Raji (cell line): ENCODE data around the gene CFAP73.

ENCODE experiments used
- POLR2A ChIP-seq: IDR thresholded peaks from 2 replicates; pipeline ENCODE4 v1.6.1; 2011; ENCODE audit warnings: low read depth, low read length, control low read depth; ENCODE audit not compliant: insufficient read depth

CFAP73 gene

DNA sequence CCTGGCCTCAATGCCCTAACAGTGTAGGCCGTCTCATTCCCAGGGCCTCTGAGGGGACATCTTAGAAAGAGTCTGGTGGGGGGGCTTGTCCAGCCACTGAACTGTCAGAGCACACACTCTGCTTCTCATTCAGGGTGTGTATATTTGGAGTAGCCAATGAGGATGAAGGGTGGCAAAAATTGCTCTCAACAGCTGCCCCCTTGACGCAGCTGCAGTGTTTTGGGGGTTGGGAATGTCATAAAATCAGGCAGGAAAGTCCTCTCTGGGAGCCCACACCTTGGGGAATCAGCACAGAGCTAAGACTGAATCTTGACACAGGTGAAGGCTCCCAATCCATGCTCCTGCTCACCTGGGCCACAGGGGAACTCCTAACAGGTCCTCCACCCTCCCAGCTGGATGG is 15.5 kb upstream of the CFAP73 start:
- TF ChIP-seq POLR2A: no peak

DNA sequence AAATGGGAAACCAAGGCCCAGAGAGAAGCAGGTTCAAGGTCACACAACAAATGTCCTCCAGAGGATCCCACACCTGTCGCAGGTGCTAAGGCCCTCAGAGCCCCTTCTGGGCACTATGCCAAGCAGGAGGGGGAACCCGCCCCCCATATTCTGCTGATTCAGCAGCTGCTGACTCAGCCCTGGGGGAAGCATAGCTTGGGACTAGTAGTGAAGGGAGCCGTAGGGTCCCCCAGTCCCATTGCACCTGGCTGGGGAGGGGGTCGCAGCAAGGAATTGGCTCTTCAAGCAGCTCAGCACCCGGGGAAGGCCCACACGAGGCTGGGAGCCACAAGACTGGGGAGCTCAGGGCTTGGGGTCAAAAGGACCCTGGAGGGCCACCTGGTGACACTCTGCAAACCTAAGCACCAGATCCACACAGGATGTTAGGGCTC is 15.0 kb upstream of the CFAP73 start:
- TF ChIP-seq POLR2A: no peak

DNA sequence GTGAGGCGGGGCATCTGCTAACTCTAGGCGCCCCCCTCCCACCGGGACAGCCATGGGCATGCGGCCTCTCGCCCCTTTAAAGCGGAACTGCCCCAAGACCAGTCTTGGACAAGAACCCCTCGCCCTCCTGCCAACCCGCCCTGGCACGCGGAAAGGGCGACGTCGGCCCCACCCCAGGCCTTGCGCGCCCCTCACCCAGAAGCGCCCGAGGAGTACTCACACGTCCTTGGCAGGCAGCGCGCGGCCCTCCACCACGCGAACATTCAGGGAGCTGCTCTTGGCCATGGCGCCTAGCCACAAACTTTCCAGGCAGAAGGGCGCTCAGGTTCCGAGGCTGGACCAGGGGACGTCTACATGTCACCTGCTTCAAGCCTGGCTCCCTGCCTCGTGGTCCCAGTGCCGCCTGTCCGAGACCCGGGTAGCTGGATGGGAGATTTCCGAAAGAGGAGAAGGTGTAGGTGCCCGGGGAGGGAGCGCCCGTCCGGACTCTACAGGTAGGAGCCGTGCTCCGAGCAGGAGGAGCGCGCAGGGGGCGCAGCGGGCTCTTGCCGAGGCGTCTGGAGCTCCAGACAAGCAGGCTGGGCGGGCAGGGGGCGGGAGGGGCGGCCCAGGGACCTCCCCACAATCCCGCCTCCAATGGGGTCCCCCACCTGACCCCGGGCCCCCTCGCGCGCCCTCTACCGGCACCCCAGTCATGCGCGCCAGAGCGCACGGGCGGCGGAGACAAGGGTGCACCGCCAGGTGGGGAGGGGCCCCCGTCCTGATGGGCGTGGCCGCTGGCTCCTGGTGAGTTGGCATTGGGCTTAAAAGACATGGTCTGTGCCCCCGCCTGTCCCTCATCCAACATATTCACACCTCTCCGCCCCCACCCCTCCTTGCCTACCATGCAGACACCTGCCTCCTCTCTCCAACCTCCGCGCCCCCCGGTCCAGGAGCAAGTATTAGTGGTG is 14.1 kb upstream of the CFAP73 start, which contains the start of gene RASAL1:
RASAL1 (minus strand) TSS at position 584 of the 950 bp plus-strand sequence; CDS start at position 285, 299 bp downstream.
- TF ChIP-seq POLR2A: peak; percentile 45

DNA sequence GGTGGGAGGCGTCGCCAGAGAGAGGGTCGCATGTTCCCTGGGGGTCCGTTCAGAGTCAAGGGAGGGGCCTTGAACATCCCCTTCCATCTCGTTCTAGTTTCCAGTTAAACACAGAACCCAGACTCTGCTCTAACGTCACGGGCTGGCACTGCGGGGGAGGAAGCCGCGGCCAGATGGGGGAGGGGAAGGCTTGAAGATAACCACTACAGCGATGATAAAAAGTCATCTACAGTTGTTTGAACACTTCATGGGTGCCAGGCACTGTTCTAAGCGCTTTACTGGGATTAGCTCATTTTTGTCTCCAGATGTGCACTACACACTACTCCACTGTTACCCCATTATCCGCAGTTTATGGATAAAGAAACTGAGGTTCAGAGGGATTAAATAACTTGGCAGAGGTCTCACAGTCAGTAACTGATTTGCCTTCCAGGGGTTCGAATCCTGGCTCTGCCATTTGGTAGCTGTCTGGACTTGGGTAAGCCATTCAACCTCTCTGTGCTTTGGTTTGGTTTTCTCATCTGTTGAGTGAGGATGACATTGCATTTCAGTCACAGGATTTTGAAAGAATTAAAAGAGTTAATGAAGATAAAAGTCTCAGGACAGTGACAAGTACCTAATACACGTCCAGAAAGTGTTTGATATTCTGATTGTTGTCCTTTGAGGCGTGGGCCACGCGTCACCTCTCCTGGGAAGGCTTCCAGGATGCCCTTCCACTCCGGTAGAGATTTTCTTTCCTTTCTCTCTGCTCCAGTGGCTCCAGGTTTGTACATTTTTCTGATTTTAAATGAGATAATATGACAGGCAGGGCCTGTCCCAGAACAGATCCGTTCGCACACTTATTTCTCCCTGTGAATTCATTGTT is 13.2 kb upstream of the CFAP73 start:
- TF ChIP-seq POLR2A: no peak

DNA sequence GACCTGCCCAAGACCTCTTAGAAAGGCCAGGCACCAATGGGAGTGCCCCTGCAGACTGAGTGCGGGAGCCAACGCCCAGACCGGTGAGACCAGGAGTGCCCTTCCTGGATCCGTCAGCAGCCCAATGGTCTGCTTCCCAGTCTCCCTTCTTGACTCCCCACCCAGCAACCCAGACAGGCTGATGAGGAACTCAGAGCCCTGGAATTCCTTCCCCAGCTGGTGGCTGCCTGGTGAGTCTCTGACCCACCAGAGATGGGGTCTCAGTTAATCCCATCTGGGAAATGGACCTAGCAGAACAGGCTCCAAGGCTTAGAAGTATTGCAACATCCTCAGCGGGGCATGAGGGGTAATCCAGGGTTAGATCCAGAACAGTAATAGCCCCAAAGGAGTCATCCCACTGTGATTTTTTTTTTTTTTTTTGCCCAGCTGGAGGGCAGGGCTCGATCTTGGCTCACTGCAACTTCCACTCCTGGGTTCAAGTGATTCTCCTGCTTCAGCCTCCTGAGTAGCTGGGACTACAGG is 12.5 kb upstream of the CFAP73 start:
- no peak for TF ChIP-seq POLR2A

DNA sequence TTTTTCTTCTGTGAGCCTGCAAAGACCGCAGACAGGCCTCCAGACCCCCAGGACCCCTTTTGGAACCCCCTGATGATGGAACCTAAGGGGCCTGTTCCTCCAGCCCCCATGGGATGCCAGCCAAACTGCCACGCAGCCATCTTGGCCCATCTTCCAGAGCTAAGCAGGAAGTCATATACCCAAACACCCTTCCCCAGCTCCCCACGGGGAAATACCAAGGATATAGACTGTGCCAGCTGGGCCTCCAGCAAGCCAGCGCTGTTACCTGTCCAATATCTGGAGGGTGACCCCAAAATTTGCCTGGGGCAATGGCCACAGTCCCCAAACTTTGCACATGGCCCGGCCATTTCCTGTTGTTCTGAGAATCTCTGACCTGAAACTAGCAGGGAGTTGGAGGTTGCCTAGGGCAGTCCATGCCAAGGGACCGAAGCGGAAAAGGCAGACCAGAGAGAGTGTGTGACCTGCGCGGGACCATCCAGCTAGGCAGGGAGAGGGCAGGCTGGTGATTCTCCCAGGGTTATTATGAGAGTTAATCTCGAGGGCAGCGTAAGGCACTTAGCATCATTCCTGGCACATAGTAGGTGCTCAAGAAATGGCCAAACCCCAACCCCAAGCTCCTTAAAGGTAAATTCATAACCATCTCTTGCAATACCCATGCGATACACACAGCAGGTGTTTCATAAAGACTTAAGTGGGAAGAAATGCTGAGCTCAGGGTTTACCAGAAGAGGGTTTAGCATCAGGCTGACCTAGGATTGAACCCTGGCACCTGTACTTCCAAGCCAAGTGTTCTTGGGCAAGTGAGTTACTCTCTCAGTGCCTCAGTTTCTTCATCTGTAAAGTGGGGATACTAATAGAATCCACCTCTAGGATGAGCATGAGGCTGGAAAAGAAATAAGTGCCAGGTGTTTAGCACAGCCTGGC is 11.4 kb upstream of the CFAP73 start:
- TF ChIP-seq POLR2A: no peak

DNA sequence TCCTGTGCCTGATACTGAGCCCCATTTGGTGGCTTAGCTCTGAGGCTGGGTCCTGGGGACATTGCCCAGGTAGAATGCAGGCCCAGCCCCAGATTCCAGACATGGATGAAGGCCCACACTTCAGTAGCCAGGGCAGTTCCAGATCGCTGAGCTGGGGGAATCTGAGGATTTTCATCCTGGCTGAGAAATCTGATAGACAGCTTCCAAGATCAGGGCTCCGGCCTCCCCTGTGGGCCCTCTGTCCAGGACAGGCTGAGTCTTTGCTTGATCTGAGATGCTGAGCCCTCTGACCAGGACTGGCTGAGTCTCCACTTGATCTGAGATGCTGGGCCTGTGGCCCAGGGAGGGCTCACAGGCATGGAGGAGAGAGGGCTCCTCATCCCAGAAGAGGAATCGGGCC is 10.7 kb upstream of the CFAP73 start:
- TF ChIP-seq POLR2A: no peak

DNA sequence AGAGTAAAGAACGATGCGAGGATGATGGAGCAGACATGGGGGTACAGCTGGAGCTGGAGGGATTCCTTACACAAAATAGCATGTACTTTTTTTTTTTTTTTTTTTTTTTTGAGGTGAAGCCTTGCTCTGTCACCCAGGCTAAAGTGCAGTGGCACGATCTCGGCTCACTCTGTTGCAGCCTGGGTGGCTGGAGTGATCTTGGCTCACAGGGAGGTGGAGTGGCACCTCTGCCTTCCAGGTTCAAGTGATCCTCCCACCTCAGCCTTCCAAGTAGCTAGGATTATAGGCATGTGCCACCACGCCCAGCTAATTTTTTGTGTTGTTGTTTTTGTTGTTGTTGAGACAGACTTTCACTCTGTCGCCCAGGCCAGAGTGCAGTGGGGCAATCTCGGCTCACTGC is 8.8 kb upstream of the CFAP73 start:
- TF ChIP-seq POLR2A: no peak

DNA sequence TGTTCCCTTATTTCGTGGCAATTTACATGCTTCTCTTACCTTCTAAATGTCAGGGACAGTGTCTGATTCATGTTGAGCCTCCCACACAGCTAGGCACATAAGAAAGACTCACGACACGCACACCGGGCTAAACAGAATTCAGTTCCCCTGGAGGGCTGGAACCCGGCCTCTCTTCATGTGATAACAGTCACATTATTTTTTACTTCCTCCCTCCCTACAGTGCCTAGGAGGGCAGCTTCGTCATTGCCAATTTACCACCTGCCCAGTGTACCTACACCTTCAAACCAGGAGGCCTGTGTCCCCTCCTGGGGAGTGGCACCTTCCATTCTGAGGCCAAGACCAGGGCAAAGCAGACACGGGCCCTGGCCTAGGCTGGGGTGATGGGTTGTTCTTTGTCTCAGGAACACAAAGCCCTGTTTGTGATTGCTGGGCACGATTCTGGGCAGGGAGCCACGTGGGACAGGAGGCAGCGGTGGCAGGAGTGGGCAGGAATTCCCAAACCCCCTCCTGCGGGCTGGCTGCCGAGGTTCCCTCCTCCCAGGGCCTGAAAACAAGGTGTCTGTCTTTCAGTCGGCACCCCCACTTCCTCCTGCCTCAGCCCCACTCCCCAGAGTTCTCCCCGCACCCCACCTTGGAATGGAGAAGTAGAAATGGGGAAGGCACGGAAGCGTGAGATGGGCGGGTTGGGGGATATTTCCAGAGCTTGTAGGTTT is 7.2 kb upstream of the CFAP73 start:
- TF ChIP-seq POLR2A: no peak

DNA sequence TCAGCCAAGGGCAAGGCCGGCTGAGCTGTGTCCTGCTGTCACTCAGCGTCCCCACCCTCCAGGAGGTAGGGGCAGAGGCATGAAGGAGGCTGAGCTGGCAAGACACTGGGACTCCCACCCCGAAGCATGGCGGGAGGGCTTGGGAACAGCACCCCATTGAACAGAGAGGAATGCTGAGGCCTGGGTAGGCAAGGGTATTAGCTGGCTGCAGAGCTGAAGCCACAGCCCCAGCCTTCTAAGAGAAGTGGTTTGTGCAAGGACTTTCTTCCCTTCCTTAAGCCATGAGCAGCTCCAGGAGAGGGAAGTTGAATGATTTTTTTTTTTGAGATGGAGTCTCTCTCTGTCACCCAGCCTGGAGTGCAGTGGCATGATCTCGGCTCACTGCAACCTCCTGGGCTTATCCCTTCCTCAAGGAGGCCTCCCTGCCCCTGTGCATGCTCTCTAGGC is 6.6 kb upstream of the CFAP73 start:
- no peak for TF ChIP-seq POLR2A

DNA sequence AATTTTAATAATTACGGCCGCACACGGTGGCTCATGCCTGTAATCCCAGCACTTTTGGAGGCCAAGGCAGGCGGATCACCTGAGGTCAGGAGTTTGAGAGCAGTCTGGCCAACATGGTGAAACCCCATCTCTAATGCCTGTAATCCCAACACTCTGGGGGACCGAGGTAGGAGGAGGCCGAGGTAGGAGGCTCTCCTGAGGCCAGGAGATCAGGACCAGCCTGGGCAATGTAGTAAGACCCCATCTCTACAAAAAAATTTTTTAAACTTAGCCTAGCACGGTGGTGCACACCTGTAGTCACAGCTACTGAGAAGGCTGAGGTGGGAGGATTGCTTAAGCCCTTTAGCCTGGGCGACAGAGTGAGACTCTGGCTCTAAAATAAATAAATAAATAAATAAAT is 5.6 kb upstream of the CFAP73 start:
- TF ChIP-seq POLR2A: no peak

DNA sequence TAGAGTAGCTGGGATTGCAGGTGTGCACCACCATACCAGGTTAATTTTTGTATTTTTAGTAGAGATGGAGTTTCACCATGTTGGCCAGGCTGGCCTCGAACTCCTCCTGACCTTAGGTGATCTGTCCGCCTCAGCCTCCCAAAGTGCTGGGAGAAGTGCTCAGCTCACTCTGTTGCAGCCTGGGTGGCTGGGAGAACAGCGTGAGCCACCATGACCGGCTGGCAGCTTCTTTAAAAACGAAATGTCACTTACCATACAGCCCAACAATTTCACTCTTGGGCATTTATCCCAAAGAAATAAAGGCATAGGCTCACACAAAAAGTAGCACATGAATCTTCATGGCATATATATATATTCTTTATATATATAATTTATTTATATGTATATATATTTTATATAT is 4.7 kb upstream of the CFAP73 start:
- TF ChIP-seq POLR2A: no peak

DNA sequence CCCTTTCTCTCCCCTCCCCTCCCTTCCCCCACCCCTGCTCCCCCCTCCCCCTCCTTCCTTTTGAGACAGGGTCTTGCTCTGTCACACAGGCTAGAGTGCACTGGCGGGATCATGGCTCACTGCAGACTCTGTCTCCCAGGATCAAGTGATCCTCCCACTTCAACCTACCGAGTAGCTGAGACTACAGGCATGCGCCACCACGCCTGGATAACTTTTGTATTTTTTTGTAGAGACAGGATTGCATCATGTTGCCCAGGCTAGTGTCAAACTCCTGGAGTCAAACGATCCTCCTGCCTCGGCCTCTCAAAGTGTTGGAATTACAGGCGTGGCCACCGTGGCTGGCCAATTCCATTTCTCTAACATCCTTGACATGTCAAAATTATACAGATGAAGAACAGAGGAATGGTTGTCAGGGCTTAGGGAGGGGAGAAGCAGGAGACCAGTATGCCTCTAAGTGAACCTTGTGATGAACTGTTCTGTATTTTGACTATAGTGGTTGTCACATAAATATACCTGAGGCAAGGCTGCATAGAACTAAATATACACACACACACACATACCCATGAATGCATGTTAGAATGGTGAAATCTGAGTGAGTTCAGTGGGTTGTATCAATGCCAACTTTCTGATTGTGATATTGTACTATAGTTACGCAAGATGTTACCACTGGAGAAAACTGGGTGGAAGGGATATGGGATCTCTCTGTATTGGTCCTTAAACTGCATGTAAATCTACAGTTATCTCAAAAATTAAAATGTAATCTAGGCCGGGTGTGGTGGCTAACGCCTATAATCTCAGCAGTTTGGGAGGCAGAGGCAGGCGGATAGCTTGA is 3.6 kb upstream of the CFAP73 start:
- TF ChIP-seq POLR2A: no peak
